NK-92 (cell line): ENCODE measurements around the gene RASGRF2.
"Not testable (repeated sequence)": the region's sequence is repeated elsewhere in the genome, so short reads cannot be mapped to it uniquely, and the experiment has no call there.

Experiments used
- DNase-seq: peaks from one replicate; lab custom pipeline; 2025; ENCODE audit not compliant: unreplicated experiment; lab: John Stamatoyannopoulos, UW

RASGRF2 gene

DNA sequence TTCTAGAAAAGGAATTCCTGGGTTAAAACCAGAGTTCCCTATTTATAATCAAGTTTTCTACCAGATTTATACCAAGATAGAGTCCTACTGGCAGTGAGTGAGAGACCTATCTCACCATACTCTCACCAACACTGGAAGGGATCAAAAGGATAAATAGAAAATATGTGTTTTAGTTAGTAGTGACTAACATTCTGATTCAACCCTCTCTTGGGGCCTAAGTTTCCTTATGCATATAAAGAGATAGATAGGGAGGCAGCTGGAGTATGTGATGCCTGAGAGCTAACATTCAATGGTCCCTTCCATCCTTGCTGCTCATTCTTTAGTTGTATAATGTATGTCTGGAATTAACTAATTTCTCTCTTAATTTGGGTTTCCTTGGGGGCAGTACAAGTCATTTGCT is 304.9 kb downstream of the RASGRF2 start:
- no peak for DNase-seq

- no peak for DNase-seq
Observed at GRCh38 chr5:81268521-81269196, 308.5 kb downstream of the RASGRF2 start.

DNA sequence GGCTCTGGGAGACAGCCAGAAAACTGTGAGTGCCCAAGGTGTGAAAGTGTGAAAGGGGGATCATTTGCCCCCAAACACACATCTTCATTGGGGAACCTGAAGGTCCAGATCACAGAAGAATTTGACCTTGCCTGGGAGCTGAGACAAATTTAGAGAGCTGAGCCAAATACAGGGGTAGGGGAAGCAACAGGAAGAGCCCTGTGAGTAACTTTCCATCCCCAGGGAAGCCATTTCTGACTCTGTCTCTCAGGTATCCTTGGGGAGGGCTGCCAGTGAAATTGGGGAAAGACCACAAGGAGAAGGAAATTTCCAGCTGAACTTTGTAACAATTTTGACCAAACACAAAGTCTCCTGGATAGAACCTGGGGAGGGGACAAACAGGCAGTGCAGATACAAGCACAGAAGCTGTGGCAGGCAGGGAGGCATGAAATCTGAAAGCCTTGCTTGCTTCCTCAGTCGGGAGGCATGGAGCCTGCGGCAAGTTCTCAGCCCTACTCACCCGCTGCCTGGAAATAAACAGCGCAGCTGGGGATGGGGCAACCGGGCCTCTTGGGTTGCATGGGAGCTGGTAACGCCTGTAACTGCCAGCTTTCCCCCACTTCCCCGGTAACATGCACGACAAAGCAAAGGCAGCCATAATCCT is 309.7 kb downstream of the RASGRF2 start:
- no peak for DNase-seq

DNA sequence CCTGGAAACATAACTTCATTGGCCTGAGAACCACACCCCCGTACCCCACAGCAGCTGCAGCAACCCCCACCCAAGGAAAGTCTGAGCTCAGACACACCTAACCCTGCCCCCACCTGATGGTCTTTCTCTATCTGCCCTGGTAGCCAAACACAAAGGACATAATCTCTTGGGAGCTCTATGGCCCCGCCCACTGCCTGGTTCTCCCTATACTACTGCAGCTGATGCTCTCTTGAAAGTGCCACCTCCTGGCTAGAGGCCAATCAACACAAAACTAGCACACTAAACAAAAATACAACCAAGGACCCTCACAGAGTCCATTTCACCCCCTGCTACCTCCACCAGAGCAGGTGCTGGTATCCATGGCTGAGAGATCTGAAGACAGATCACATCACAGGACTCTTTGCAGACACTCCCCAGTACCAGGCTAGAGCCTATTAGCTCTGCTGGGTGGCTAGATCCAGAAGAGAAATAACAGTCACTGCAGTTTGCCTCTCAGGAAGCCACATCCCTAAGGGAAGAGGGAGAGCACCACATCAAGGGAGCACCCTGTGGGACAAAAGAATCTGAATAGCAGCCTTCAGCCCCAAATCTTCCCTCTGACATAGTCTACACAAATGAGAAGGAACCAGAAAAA is 310.3 kb downstream of the RASGRF2 start:
- DNase-seq, result not testable (repeated sequence)
